Activated naive CD8-positive, alpha-beta T cell treated with anti-CD3 and anti-CD28 coated beads, Interleukin-2, amount 10 ng/mL, durations not matched to agents 7 days and 5 days (primary cell): ENCODE data around the gene VPS45. TPM values are rescaled to one million over a fixed set of nuclear protein-coding genes. Genes with fewer than 3 reads are reported as not detected.
"Not testable (repeated sequence)": the region's sequence is repeated elsewhere in the genome, so short reads cannot be mapped to it uniquely, and the experiment has no call there.

ENCODE experiments used
- ATAC-seq: fragments of 150-1000 bp; cut with Tn5 transposase; one replicate; pipeline ENCODE4 v1.10.0; 2021; ENCODE audit warnings: low read depth, moderate library complexity
- POLR2A ChIA-PET: fragments of 350-600 bp; sonication (Branson Sonifier 250); formaldehyde crosslinking; loops from one replicate; lab custom pipeline; 2021; ENCODE audit warnings: antibody characterized with exemption; lab: Charles Lee
- DNase-seq: peaks from one replicate; pipeline ENCODE4 v3.0.0; 2021
- H3K27ac Mint-ChIP-seq: one replicate; pipeline ENCODE4 v1.8.0; 2022; ENCODE audit warnings: mild to moderate bottlenecking, mixed read lengths
- H3K27me3 Mint-ChIP-seq: one replicate; pipeline ENCODE4 v1.8.0; 2022; ENCODE audit warnings: mild to moderate bottlenecking, moderate library complexity, mixed read lengths
- H3K36me3 Mint-ChIP-seq: one replicate; pipeline ENCODE4 v1.8.0; 2021; ENCODE audit warnings: mild to moderate bottlenecking, mixed read lengths
- H3K4me1 Mint-ChIP-seq: one replicate; pipeline ENCODE4 v1.8.0; 2021; ENCODE audit warnings: mixed read lengths
- H3K4me3 Mint-ChIP-seq: one replicate; pipeline ENCODE4 v1.8.0; 2022; ENCODE audit warnings: mild to moderate bottlenecking, moderate library complexity, mixed read lengths
- H3K9me3 Mint-ChIP-seq: one replicate; pipeline ENCODE4 v1.8.0; 2021; ENCODE audit warnings: mixed read lengths
- total RNA-seq, 2 experiments: library from RNA; stranded (reverse); gene quantifications; one replicate each; pipeline ENCODE4 v1.2.3, GENCODE V29; 2021

Gene VPS45
- total RNA-seq, 2 experiments from 2014 or later, result 41.1 to 42.6 TPM

- Mint-ChIP-seq H3K36me3 (peaks cover 52% of the 10 kb centered on the region), H3K27ac (peak overlapping the region; percentile 43), H3K9me3 (peaks cover 10% of the 10 kb centered on the region), H3K27me3 (no peaks in the 10 kb centered on the region), H3K4me3 (peak overlapping the region; percentile 64), H3K4me1 (peaks cover 53% of the 10 kb centered on the region)
- no peak for ATAC-seq
- POLR2A ChIA-PET, result interaction anchor here (1.1 to 4.1 kb wide), 3 partner anchors 32 to 224 kb away, joined by 3 to 37 read pairs (median 24); partner anchors contain the start of gene PLEKHO1
- no peak for DNase-seq
Measured at GRCh38 chr1:150111670-150112069, 44.1 kb downstream of the VPS45 start.

DNA sequence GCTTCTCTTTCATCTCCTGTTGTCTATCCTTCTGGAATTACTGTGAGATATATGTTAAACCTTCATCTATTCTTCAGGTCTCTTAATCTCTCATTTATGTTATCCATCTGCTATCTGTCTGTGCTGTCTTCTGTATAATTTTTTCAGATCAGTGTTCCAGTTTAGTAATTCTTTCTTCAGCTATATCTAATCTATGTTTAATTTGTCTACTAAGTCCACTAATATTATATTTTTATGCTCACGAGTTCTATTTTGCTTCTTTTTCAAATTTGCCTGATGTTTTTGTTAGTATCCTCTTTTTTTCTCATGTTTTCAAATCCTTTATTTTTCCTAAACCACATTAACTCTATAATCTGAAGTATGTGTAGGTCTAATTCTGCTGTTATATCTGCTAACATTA lies 47.5 kb downstream of the VPS45 start:
- POLR2A ChIA-PET, result interaction anchor here (0.6 to 1.4 kb wide), 4 partner anchors 34 to 100 kb away, joined by 3 to 6 read pairs (median 3); partner anchors contain the start of gene PLEKHO1

GRCh38 chr1:150118716-150119115 lies 51.1 kb downstream of the VPS45 start:
- H3K4me1 Mint-ChIP-seq, result peaks cover 5% of the 10 kb centered on the region
- H3K9me3 Mint-ChIP-seq, result peaks cover 10% of the 10 kb centered on the region
- no peak overlapping the region for H3K4me3 Mint-ChIP-seq

More for the DNA sequence above, 47.5 kb downstream of the VPS45 start:
- H3K27me3 Mint-ChIP-seq, result no peaks in the 10 kb centered on the region
- DNase-seq (no peak), ATAC-seq (no peak)
- H3K4me1 Mint-ChIP-seq, result peaks cover 22% of the 10 kb centered on the region
- H3K36me3 Mint-ChIP-seq, result peaks cover 42% of the 10 kb centered on the region
- peaks cover 10% of the 10 kb centered on the region for H3K9me3 Mint-ChIP-seq
- peak overlapping the region; percentile 49 for H3K27ac Mint-ChIP-seq
- H3K4me3 Mint-ChIP-seq, result no peak overlapping the region

DNA sequence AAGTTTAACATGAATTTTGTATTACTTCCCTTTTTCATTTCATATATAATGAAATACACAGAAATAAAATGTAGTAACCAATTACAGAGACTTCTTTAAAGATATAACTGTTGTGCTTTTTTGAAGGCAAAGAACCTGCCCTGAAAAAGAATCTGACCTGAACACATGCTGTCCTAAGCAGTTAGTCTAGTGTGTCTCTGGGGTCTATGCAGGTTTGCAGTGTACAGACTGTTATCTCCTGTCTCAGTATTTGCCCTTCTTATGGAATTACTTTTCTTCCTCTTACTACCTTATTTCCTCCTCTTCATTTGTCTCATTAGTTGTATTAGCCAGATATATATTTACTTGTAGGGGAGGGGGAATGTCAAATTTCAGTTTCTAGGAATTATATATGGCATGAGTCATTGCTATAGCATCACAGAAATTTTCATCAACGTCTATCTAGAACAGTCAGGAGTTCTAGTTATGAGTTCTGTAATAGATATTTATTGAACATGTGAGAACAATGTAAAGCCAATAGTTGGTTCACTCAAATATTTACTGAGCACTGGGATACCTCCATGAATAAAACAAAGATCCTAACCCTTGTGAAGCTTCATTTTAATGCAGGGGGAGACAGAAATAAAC lies 53.8 kb downstream of the VPS45 start:
- Mint-ChIP-seq H3K27ac (no peak overlapping the region), H3K4me1 (peaks cover 3% of the 10 kb centered on the region), H3K4me3 (no peak overlapping the region), H3K9me3 (no peaks in the 10 kb centered on the region), H3K27me3 (no peaks in the 10 kb centered on the region), H3K36me3 (peaks cover 11% of the 10 kb centered on the region)
- DNase-seq (no peak), ATAC-seq (no peak)
- POLR2A ChIA-PET, result no interaction called here

More at GRCh38 chr1:150118716-150119115, 51.1 kb downstream of the VPS45 start:
- DNase-seq (no peak), ATAC-seq (no peak)
- H3K36me3 Mint-ChIP-seq, result peaks cover 31% of the 10 kb centered on the region
- POLR2A ChIA-PET, result interaction anchor here (0.6 to 1.4 kb wide), 4 partner anchors 9 to 31 kb away, joined by 3 read pairs; partner anchors contain the start of gene PLEKHO1
- H3K27ac Mint-ChIP-seq, result no peak overlapping the region
- H3K27me3 Mint-ChIP-seq, result no peaks in the 10 kb centered on the region

GRCh38 chr1:150126811-150127210 lies 59.2 kb downstream of the VPS45 start:
- Mint-ChIP-seq H3K9me3 (no peaks in the 10 kb centered on the region), H3K27ac (no peak overlapping the region), H3K4me1 (peaks cover 2% of the 10 kb centered on the region), H3K27me3 (no peaks in the 10 kb centered on the region), H3K4me3 (no peak overlapping the region), H3K36me3 (peaks cover 7% of the 10 kb centered on the region)
- DNase-seq (no peak), ATAC-seq (no peak)
- POLR2A ChIA-PET, result interaction anchor here (1.1 kb wide), 1 partner anchor 23 kb away, joined by 3 read pairs; the partner anchor contains the start of gene PLEKHO1

DNA sequence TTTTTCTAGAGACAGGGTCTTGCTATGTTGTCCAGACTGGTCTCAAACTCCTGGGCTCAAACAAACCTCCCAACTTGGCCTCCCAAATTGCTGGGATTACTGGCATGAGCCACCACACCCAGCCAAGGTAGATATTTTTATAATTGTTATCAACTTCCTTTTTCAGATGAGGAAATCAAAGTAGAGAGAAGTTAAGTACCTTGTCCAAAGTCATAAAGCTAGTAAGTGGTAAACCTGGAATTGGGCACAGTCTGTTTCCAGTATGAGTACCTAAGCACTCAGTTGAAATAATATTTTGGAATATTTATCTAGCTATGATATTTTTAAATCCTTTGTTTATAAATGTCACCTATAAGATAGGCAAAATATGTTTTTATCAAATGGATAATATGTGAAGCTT lies 59.9 kb downstream of the VPS45 start:
- H3K9me3 Mint-ChIP-seq, result no peaks in the 10 kb centered on the region
- DNase-seq (no peak), ATAC-seq (no peak)
- no peaks in the 10 kb centered on the region for H3K27me3 Mint-ChIP-seq
- peaks cover 2% of the 10 kb centered on the region for H3K4me1 Mint-ChIP-seq
- POLR2A ChIA-PET, result interaction anchor here (1.1 kb wide), 1 partner anchor 22 kb away, joined by 3 read pairs; the partner anchor contains the start of gene PLEKHO1
- H3K27ac Mint-ChIP-seq, result no peak overlapping the region
- H3K4me3 Mint-ChIP-seq, result no peak overlapping the region
- peaks cover 2% of the 10 kb centered on the region for H3K36me3 Mint-ChIP-seq

DNA sequence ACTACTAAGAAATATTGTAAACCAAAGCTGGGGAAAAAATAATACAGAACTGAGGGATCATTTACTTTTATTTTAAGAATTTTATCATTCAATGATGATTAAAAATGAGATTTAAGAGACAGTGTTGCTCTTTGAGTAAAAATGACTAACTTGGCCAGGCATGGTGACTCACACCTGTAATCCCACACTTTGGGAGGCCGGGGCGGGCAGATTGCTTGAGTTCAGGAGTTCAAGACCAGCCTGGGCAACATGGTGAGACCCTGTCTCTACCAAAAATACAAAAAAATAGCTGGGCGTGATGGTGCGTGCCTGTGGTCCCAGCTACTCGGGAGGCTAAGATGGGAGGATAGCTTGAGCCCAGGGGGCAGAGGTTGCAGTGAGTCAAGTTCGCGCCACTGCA lies 60.3 kb downstream of the VPS45 start:
- Mint-ChIP-seq H3K36me3 (peaks cover 1% of the 10 kb centered on the region), H3K27ac (no peak overlapping the region), H3K4me1 (peaks cover 2% of the 10 kb centered on the region), H3K27me3 (no peaks in the 10 kb centered on the region), H3K4me3 (no peak overlapping the region), H3K9me3 (no peaks in the 10 kb centered on the region)
- ATAC-seq, result no peak
- DNase-seq, result no peak
- POLR2A ChIA-PET, result interaction anchor here (0.6 to 1.1 kb wide), 2 partner anchors 22 to 85 kb away, joined by 3 read pairs; partner anchors contain the start of gene PLEKHO1

GRCh38 chr1:150132372-150132771 lies 64.8 kb downstream of the VPS45 start:
- H3K4me3 Mint-ChIP-seq, result no peak overlapping the region
- H3K9me3 Mint-ChIP-seq, result no peaks in the 10 kb centered on the region
- POLR2A ChIA-PET, result interaction anchor here (1.0 kb wide), 1 partner anchor 17 kb away, joined by 4 read pairs; the partner anchor contains the start of gene PLEKHO1

GRCh38 chr1:150134537-150134936 lies 67.0 kb downstream of the VPS45 start:
- Mint-ChIP-seq H3K36me3 (peaks cover 13% of the 10 kb centered on the region), H3K4me3 (no peak overlapping the region), H3K9me3 (no peaks in the 10 kb centered on the region), H3K27me3 (no peaks in the 10 kb centered on the region), H3K27ac (no peak overlapping the region), H3K4me1 (peaks cover 4% of the 10 kb centered on the region)
- DNase-seq (no peak), ATAC-seq (no peak)
- POLR2A ChIA-PET, result interaction anchor here (0.5 kb wide), 1 partner anchor 16 kb away, joined by 3 read pairs; no protein-coding TSS in a partner anchor

More at GRCh38 chr1:150132372-150132771, 64.8 kb downstream of the VPS45 start:
- DNase-seq (no peak), ATAC-seq (no peak)
- peaks cover 12% of the 10 kb centered on the region for H3K36me3 Mint-ChIP-seq
- no peak overlapping the region for H3K27ac Mint-ChIP-seq
- H3K27me3 Mint-ChIP-seq, result no peaks in the 10 kb centered on the region
- peaks cover 6% of the 10 kb centered on the region for H3K4me1 Mint-ChIP-seq

- not testable (repeated sequence) for H3K9me3 Mint-ChIP-seq, DNase-seq, H3K4me1 Mint-ChIP-seq, H3K27me3 Mint-ChIP-seq, H3K27ac Mint-ChIP-seq, H3K4me3 Mint-ChIP-seq, ATAC-seq
- peaks cover 13% of the 10 kb centered on the region for H3K36me3 Mint-ChIP-seq
- POLR2A ChIA-PET, result interaction anchor here (0.6 kb wide), 1 partner anchor 57 kb away, joined by 3 read pairs; no protein-coding TSS in a partner anchor
Measured at GRCh38 chr1:150135400-150135799, 67.8 kb downstream of the VPS45 start.

- no peaks in the 10 kb centered on the region for H3K27me3 Mint-ChIP-seq
- no peak for DNase-seq
- no peak overlapping the region for H3K27ac Mint-ChIP-seq
- H3K4me3 Mint-ChIP-seq, result no peak overlapping the region
- H3K4me1 Mint-ChIP-seq, result peaks cover 4% of the 10 kb centered on the region
- H3K9me3 Mint-ChIP-seq, result no peaks in the 10 kb centered on the region
- no peak for ATAC-seq
- peaks cover 18% of the 10 kb centered on the region for H3K36me3 Mint-ChIP-seq
- POLR2A ChIA-PET, result no interaction called here
Measured at GRCh38 chr1:150138044-150138443, 70.5 kb downstream of the VPS45 start.

- Mint-ChIP-seq H3K4me3 (no peak overlapping the region), H3K36me3 (peaks cover 11% of the 10 kb centered on the region), H3K4me1 (peaks cover 16% of the 10 kb centered on the region), H3K27me3 (no peaks in the 10 kb centered on the region), H3K9me3 (no peaks in the 10 kb centered on the region), H3K27ac (no peak overlapping the region)
- POLR2A ChIA-PET, result interaction anchor here (0.6 kb wide), 1 partner anchor 55 kb away, joined by 3 read pairs; no protein-coding TSS in a partner anchor
- no peak for ATAC-seq
- no peak for DNase-seq
Measured at GRCh38 chr1:150141452-150141851, 73.9 kb downstream of the VPS45 start.

GRCh38 chr1:150142083-150142482 lies 74.5 kb downstream of the VPS45 start:
- Mint-ChIP-seq H3K9me3 (no peaks in the 10 kb centered on the region), H3K36me3 (peaks cover 13% of the 10 kb centered on the region), H3K4me3 (no peak overlapping the region), H3K27ac (no peak overlapping the region), H3K27me3 (no peaks in the 10 kb centered on the region), H3K4me1 (peaks cover 22% of the 10 kb centered on the region)
- no peak for DNase-seq
- POLR2A ChIA-PET, result no interaction called here
- no peak for ATAC-seq
